HG03342 (cell line): ENCODE measurements around the gene TRAPPC3L.
"Not testable (repeated sequence)": the region's sequence is repeated elsewhere in the genome, so short reads cannot be mapped to it uniquely, and the experiment has no call there.

Experiments used
- ATAC-seq: cut with Tn5 transposase; IDR thresholded peaks from one replicate; pipeline ENCODE4 v1.9.1; 2021; ENCODE audit warnings: mild to moderate bottlenecking, moderate library complexity; ENCODE audit not compliant: unreplicated experiment

Gene TRAPPC3L

DNA sequence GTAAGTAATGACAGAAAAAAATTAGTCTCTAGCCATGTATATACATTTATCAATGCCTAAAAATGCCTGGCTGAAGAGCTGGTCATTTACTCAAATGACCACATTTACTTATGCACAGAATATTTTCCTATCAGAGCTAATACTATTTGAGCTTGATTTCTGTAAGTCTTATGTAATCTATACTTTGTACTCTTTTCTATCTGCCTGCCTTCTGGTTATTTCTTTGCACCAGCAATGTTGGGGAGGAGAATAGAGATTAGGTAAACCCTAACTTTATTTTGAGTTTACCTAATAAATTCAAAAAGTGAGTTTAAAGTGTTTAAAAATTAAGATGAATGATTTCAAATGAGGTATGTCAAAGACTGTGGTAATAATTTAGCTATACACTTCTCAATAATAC lies 30.3 kb downstream of the TRAPPC3L start:
- ATAC-seq: no peak

DNA sequence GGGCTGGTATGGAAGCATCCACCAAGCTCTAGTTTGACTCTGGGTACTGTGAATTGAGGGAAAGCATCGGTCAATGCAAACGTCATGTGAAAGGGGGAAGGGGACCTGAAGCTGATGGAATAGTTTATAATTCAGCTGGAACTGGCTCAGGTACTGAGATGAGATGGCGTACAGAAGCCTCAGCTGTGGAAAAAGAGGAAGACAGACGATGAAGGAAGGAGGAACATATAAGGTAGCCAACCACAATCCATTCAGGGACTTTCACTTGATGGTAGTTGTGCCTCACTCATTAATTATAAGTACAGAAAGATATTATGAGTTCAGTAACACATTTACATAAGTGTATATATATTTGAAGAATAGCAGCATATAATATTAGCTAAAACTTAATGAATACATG lies 31.4 kb downstream of the TRAPPC3L start:
- ATAC-seq: no peak

DNA sequence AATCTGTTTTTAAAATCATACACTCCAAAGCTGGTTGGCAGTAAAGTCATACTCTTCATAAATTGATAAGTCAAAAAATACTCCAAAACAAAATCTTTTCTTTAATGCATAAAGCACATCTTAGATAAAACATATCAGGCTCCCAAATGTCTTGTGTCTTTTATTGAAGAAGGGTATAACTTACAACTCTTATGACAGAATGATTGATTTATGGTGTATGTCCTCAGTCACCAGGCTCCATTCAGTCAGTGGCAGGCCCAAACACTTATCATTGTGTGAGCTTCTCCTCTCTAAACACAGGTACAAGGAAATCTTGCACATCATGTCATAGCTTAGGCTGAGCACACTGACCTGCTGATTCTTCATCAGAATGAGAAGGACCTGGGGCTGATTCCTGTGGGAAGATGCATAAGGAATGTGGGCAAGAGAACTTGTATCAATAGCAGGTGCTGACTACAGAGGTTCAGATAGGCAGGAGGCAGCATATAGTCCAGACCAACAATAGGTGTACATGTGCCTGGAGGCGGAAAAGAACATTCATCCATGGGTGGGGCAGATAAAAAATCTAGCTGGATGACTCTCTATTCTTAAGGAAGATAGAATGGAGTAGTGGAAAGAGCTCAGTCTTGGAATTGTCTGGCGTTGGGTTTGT lies 32.1 kb downstream of the TRAPPC3L start:
- no peak for ATAC-seq

DNA sequence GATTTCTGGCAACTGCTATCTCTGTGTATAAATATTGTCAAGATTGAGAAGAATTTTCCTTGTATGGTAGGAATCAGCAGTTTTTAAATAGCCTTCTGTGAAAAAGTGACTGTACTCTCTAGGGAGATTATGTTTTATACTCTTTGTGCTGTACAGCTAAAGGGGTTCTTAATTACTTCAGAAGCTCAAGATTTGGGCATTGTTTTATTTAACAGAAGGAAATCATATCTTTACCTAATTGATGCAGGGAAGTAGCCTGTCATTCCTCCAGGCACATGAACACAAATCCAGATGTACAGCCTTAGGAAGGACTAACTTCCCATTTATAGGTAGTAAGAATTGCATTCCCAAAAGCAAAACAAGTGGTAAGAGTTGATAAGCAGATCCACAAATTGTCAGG lies 32.8 kb downstream of the TRAPPC3L start:
- ATAC-seq: no peak

DNA sequence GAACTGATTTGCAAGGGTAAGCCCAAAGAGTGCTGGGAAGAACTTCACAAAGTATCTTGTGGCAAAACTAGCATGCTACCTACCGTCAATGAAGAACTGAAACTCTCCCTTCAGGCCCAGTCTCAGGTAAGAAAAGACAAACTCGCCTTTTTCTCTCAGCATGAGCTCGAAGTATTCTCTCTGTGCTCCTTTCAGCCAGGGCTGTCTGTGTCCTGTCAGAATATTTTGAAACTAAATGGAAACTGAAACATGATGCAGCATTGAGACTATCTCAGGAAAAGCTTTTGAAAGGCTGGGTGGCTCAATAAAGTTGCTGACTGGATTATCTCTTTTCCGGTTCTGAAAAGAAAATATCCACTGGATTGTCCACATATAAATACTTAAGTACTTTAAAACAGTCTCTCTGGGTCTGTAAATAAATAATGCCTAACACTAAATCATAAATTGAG lies 33.3 kb downstream of the TRAPPC3L start:
- peak; percentile 69 for ATAC-seq

DNA sequence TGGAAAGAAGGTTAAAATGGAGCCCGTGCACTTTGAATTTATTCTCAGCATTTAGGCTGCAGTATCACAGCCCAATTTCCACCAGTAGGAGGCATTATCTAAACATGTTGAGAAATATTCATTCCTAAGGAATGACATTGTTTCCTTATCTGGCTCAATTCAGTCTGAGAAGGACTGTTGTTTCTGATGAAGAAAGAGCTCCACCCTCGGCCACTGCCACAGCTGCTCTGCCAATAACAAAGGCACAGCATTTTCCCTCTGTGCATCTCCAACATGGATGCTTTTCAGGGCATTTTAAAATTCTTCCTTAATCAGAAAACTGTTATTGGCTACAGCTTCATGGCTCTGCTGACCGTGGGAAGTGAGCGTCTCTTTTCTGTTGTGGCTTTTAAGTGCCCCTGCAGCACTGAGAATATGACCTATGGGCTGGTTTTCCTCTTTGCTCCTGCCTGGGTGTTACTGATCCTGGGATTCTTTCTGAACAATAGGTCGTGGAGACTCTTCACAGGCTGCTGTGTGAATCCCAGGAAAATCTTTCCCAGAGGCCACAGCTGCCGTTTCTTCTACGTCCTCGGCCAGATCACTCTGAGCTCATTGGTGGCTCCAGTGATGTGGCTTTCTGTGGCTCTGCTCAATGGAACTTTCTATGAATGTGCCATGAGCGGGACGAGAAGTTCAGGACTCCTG lies 33.9 kb downstream of the TRAPPC3L start, which contains the start of gene CALHM5:
CALHM5 (plus strand) TSS at position 216 of the 687 bp plus-strand sequence; CDS start at position 274, 58 bp downstream.
- ATAC-seq: no peak

- no peak for ATAC-seq
Measured at GRCh38 chr6:116508527-116508926, 37.0 kb downstream of the TRAPPC3L start.

DNA sequence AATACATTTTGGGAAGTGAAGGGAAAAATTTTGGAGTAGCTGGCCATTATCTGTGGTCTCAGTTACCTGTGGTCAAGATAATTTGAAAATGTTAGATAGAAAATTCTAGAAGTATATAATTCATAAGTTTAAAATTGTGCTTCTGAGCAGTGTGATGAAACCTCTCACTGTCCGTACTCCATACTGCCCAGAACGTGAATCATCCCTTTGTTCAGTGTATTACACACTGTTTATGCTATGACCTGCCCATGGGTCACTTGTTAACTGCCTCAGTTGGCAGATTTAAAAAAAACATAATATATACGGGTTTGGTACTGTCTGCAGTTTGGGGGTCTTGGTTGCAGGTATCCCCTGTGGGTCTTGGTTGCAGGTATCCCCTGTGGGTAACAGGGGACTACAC lies 38.2 kb downstream of the TRAPPC3L start:
- ATAC-seq: no peak

- no peak for ATAC-seq
Measured at GRCh38 chr6:116500969-116501433, 44.5 kb downstream of the TRAPPC3L start.

DNA sequence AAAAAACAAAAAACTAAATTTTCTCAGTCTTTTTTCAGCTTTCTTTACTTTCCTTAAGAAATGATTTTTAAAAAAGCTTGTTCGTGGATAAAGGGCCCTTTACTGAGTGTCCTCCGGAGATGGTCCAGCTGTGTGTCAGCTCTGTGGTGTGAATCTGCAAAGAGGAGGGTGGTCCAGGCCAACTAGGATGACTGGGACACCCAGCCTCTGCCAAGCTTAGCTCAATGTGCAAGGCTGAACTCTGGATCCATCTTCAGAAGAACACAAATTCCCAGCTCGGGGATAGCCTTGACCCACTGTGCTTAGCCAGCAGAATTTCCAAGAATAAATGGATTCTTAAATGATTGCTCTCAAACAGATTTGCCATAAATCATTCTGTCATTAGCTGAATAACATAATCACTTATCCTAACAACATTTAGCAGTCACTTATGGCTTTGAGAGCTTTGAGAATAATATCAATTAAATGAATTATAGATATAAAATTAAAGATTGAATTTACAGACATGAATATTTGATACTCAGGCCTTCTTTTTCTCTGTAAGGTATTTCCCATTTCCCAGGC lies 48.3 kb downstream of the TRAPPC3L start:
- no peak for ATAC-seq

DNA sequence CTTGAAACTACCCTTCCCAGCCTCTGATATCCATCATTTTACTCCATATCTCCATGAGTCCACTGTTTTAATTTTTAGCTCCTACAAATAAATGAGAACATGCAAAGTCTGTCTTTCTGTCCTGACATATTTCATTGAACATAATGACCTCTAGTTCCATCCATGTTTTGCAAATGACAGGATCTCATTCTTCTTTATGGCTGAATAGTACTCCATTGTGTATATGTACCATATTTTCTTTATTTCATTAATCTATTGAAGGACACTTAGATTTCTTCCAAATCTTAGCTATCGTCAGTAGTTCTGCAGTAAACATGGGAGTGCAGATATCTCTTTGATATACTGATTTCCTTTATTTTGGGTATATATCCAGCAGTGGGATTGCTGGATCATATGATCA lies 50.3 kb downstream of the TRAPPC3L start:
- not testable (repeated sequence) for ATAC-seq

DNA sequence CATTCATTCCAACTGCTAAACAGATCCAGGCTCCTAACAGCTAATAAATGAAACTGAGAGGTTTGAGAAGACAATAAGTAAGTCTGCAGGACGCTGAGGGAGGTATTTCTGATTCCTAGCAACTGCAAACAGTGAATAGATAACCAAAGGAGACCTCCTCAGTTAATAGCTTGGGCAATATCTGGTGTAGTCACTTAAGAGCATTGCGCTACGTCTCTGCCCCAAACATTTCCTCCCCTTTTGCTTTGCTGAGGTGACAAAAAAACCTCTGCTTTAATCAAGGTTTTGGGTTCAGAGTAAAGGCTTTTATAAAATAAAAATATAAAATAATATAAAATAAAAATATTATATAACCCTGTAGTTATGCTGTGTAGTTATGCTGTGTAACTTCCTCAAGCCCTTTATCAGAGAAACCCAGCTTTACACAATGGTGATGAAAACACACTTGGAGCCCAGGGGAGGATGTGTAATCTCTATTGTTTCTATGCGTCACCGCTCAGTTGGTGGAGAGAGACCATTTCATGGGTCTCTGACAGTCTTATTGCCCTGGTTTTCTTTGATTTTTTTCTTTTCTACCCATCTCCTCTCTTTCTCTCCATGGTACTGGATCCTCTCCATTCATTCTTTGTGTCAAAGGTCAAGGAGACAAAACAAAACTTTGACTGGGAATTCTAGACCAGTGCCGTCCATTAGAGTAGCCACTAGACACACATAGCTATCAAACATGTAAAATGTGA lies 53.0 kb downstream of the TRAPPC3L start:
- ATAC-seq: no peak

DNA sequence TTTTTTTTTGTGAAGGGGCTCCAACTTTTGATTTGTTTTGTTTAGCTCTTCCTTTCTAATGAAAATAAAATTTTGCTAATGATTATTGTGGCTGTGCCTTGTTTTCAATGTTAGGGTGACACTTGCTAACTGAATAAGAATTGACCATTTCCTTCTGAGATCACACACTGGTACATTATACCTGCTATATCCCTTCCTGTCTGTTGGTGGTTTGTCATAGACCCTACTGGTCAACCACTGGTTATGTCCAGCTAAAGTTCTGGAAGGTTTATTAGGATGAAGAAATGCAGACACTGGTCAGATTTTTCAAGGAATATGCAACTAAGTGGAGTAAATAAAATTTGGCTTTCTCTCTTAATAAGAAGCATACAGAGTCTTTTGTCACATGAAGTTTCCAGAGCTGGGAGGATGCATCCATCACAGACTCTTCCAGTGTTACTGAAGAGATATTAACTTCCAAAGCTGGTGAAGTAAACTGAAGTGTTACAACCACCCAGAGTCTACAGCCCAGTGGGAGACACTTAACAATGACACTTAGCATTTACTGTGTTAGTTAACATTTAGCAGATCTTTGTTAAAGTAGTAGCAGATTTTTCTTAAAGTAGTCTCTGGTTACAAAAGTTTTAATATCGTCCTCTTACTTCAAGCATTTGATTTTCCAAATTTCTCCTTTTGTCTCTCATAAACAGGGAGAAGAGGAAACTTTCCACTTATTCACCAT lies 53.7 kb downstream of the TRAPPC3L start:
- ATAC-seq: no peak

GRCh38 chr6:116485559-116486184 lies 59.8 kb downstream of the TRAPPC3L start:
- no peak for ATAC-seq

- no peak for ATAC-seq
Measured at GRCh38 chr6:116483616-116484015, 61.9 kb downstream of the TRAPPC3L start.

DNA sequence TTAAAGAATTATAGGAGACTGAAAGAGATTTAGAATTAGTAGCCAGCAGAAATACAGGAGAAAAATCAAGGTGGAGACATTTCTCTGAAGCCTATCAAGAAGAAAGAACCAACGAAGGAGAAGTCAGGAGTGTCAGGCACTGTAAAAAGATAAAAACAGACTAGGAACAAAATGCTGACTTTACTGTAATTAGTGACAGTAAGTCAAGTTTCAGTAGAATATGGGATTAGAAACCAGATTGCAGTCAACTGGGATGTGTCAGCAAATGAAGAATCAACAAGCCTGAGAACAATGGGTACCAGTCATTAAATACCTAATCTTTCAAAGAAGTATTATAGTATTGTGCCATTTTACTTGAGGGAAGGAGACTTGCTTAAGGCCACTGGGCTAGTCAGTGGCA lies 62.7 kb downstream of the TRAPPC3L start:
- no peak for ATAC-seq

DNA sequence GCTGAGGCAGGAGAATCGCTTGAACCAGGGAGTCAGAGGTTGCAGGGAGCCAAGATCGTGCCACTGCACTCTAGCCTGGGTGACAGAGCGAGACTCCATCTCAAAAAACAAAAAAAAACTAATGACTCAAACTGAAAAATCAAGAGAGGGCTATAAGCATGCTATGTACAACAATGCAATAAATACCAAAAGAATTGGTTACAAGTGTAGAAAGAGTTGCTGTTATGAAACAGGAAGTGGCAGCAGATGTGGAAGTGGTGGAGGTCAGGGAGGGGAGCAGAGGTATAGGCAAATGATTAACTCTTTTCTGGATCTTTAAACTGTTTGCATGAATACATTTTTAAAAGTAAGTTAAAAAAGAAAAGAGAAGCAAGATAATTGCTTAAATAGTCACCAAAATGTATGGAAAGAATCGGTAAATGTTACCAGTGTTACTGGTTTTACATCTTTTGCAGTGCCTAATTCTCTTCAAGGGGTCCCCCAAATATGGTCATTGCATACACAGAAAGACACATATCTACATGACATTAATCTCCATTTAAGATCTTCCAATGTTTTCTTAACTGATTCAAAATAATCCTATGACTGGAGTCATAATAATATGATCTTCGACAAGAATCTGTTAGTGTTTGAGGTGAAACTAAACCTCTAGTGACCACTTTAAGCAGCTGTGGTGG lies 69.3 kb downstream of the TRAPPC3L start:
- peak; percentile 100 for ATAC-seq

DNA sequence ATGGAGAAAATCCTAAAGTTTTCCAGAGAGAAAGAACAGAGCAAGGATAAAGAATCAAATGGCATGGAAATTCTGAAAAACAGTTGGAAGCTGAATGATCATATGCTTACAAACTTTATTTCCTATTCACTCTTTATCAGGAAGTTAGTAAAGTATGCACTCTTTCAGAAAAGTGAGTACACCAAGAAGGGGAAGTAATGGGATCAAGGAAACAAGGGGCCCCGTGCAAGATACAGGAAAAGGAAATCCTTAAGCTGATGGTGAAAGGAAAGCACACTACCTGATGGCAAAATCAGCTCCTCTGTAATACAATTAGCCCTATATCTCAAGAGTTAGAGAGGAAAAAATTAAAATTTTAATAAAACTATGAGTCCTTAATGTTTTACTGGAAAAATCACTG lies 70.3 kb downstream of the TRAPPC3L start:
- ATAC-seq: no peak

DNA sequence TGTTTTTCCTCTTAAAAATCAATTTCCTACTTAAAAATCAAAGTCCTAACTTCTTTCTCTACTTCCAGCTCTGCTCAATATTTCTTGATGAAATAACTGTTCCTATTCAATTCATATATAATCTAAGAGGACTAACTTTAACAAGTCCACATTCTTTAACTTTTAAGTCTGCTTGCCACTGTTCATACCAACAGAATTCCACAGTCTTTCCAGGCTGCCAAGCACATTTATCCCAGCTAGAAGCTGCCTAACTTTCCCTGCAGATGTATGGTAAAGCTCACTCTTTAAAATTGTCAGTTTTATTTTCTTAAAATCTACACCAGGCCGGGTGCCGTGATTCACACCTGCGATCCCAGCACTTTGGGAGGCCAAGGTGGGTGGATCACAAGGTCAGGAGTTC lies 72.8 kb downstream of the TRAPPC3L start:
- no peak for ATAC-seq

DNA sequence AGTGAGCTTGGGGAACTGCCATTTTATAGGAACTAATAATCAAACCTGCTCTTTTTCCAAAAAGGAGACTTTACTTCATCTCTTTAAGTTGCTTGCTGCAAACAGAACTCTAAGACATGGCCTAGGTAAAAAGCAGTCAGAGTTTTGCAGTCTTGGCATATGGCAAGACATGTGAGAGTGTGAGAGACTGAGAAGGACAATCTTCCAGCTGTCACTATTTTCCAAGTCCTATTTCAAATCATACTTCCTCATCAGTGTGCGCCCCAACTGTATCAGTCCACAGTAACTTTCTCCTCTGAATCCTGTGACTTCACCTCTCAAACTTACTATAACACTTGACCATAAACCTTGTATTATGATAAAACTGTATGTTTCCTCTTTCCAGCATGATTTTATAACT lies 74.0 kb downstream of the TRAPPC3L start:
- ATAC-seq: no peak
